Astrocyte of the spinal cord (primary cell): ENCODE data around the gene PGAM4.

Source experiments
- DNase-seq: peaks from one replicate; pipeline ENCODE4 v3.0.0; 2011; ENCODE audit warnings: low read depth, low spot score
- H3K4me3 ChIP-seq: 2 replicates; pipeline ENCODE4 v1.5.1; 2011; ENCODE audit warnings: low read depth, mild to moderate bottlenecking, low read length, moderate library complexity
- CTCF ChIP-seq: IDR thresholded peaks from 2 replicates; pipeline ENCODE4 v1.5.1; 2012; ENCODE audit warnings: low read depth, mild to moderate bottlenecking, low read length, inconsistent platforms
- in situ Hi-C: cut with HindIII; loops from 2 replicates; pipeline ENCODE4 v1.10.0; 2017; ENCODE audit warnings: low sequenced_read_pairs

PGAM4 gene

GRCh38 chrX:77966361-77966760 is 3.1 kb downstream of the PGAM4 start:
- no peak for DNase-seq
- TF ChIP-seq CTCF: no peak
- in situ Hi-C loops: no loop called here
- H3K4me3 ChIP-seq: no peak overlapping the region

GRCh38 chrX:77962068-77962902 is 7.2 kb downstream of the PGAM4 start:
- no peak overlapping the region for H3K4me3 ChIP-seq
- DNase-seq: peak; percentile 6
- in situ Hi-C loops: no loop called here
- no peak for TF ChIP-seq CTCF

GRCh38 chrX:77961063-77961462 is 8.4 kb downstream of the PGAM4 start:
- no peak for DNase-seq
- in situ Hi-C loops: no loop called here
- no peak for TF ChIP-seq CTCF
- H3K4me3 ChIP-seq: no peak overlapping the region

- no peak for TF ChIP-seq CTCF
- in situ Hi-C loops: no loop called here
- no peak overlapping the region for H3K4me3 ChIP-seq
- no peak for DNase-seq
Measured at GRCh38 chrX:77960567-77960966, 8.9 kb downstream of the PGAM4 start.

- TF ChIP-seq CTCF: no peak
- peak; percentile 31 for DNase-seq
- in situ Hi-C loops: no loop called here
- H3K4me3 ChIP-seq: no peak overlapping the region
Measured at GRCh38 chrX:77953708-77954107, 15.7 kb downstream of the PGAM4 start.

GRCh38 chrX:77953302-77953701 is 16.1 kb downstream of the PGAM4 start:
- DNase-seq: no peak
- in situ Hi-C loops: no loop called here
- H3K4me3 ChIP-seq: no peak overlapping the region
- no peak for TF ChIP-seq CTCF
